ENCODE results near the gene ODF2. TPM values are rescaled to one million over a fixed set of nuclear protein-coding genes. Genes with fewer than 3 reads are reported as not detected.
A peak's percentile ranks its signal among the peaks of the same experiment; 100 is the strongest.
"Not testable (repeated sequence)": the region's sequence is repeated elsewhere in the genome, so short reads cannot be mapped to it uniquely, and the experiment has no call there.

ODF2 gene
- total and polyA plus RNA-seq, 10 of the 15 experiments (the other 5 are each of a cell fraction or from before 2014, with no cell fraction given) = 8.7 to 65.1 (median 38.5) TPM

DNA sequence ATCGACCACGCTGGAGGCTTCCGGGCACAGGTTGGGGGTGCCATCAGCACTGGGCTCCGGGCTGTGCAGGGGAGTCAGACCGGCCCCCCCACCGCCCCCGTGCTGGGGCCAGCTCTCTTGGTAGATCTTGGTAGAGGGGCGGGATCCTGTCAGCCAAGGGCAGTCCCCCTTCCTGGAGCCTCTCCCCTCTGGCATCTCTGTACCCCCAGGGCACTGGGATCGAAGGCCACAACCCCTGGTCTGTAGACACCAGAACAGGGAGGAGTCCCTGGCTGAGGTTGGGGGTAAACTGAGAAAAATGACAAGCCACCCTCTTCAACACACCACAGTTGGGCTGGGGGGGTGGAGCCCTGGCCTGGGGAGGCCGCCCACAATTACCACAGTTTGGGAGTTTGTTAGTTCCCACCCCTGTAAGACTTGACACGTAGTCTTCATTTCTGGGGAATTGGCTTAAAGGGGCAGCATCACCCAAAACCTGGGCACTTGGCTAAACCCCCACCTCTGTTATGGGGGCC lies 34.3 kb upstream of the ODF2 start:
- no peak for TF ChIP-seq KDM1A (IDR thresholded peaks at IDR 0.05; ENCODE audit: borderline replicate concordance)
- TF ChIP-seq FOS (IDR thresholded peaks at IDR 0.05; ENCODE audit: borderline replicate concordance, extremely low read depth, insufficient read length) = no peak
- TF ChIP-seq TARDBP (IDR thresholded peaks at IDR 0.05; ENCODE audit: borderline replicate concordance) = no peak
- no peak for TF ChIP-seq FOXK2 (IDR thresholded peaks at IDR 0.05)
- no peak for TF ChIP-seq SREBF1 (IDR thresholded peaks at IDR 0.05; ENCODE audit: low read length)
- TF ChIP-seq IKZF2 (IDR thresholded peaks at IDR 0.05) = 0 out of 4 replicates have a peak, but pooled peaks of 1 of the 2 experiments have one; percentile 28
- Histone ChIP-seq H3K9ac (ENCODE audit: control insufficient read depth, insufficient read depth, low read length) (no peak overlapping the region), H3K79me2 (ENCODE audit: control insufficient read depth, insufficient read depth, low read length) (no peaks in the 10 kb centered on the region), H3K27me3 (replicated peaks in 1 of 2; ENCODE audit: control insufficient read depth in 2 of 2, insufficient read depth in 2 of 2, low read length in 1 of 2) (peaks cover 7 to 9% of the 10 kb centered on the region in 2 experiments), H3K27ac (ENCODE audit: control insufficient read depth, insufficient read depth) (no peak overlapping the region), H3K9me3 (replicated peaks; ENCODE audit: control insufficient read depth, insufficient read depth, low read length) (no peaks in the 10 kb centered on the region), H2AFZ (ENCODE audit: control insufficient read depth, low read depth, low read length) (peak overlapping the region; percentile 40; the same call in 1 of the 2 replicates), H4K20me1 (ENCODE audit: control insufficient read depth, insufficient read depth) (no peaks in the 10 kb centered on the region; the same call in 1 of the 2 replicates), H3K36me3 (ENCODE audit: control insufficient read depth in 2 of 2, insufficient read depth in 2 of 2, low read length in 1 of 2) (no peaks in the 10 kb centered on the region), H3K4me3 (peak overlapping the region; percentile 93; the same call in 1 of the 2 replicates), H3K4me2 (ENCODE audit: control insufficient read depth, insufficient read depth) (peak overlapping the region; percentile 98), H3K4me1 (ENCODE audit: control insufficient read depth, insufficient read depth, low read length) (peaks cover 10% of the 10 kb centered on the region)
- FAIRE-seq (no peak), DNase-seq (ENCODE audit: low read depth, low spot score) (no peak), ATAC-seq (no peak)
- ChIA-PET SMC1A (ENCODE audit: uncharacterized antibody, unreplicated experiment) (interaction anchor here (1.0 kb wide), 1 partner anchor 188 kb away, joined by 5 read pairs; no protein-coding TSS in a partner anchor), CTCF (interaction anchor here (0.8 to 3.5 kb wide), 5 partner anchors 17 to 303 kb away, joined by 3 to 26 read pairs (median 4); partner anchors contain the start of genes URM1 and ZDHHC12), RAD21 (ENCODE audit: unreplicated experiment) (interaction anchor here (0.7 to 2.8 kb wide), 3 partner anchors 17 to 61 kb away, joined by 3 to 9 read pairs (median 3); no protein-coding TSS in a partner anchor), POLR2A (interaction anchor here (0.6 to 2.6 kb wide), 4 partner anchors 21 to 237 kb away, joined by 3 to 8 read pairs (median 6); partner anchors contain the start of gene URM1)
- in situ Hi-C loops (cut with MboI) = no loop called here
- WGBS (ENCODE audit: insufficient coverage, insufficient replicate concordance, low lambda C conversion rate, missing lambda C conversion rate) = 35% methylated on average over 11 of the region's 11 CpGs
- BruUV-seq (replicated peaks) = no TSS peak
- intact Hi-C loops (cut with micrococcal nuclease; ENCODE audit: unreplicated experiment) = no loop called here

DNA sequence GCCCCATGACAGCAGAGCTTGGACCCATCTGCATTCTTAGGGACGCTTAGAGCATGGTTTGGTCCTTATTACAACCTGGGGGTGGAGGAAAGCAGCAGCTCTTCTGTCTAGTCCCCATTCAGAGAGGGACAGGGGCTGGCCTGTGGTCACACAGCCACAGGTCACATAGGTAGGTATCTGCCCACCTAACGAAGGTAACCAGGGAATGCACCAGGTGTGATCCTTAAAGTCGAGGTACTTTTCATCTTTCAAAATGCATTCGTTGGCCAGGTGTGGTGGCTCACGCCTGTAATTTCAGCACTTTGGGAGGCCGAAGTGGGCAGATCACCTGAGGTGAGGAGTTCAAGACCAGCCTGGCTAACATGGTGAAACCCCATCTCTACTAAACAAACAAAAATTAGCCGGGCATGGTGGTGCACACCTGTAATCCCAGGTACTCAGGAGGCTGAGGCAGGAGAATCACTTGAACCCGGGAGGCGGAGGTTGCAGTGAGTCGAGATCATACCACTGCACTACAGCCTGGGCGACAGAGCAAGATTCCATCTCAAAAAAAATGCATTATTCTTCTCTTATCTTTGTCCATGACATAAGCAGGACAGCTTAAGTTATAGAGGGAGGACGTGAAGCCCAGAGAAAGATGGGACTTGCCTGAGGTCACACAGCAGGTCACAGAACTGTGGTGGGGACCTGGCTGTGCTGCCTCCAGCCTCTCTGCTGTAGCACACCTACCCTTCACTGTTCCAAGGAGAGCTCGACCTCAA lies 33.6 kb upstream of the ODF2 start:
- intact Hi-C loops (cut with micrococcal nuclease; ENCODE audit: unreplicated experiment); BruUV-seq (replicated peaks); H2AFZ ChIP-seq (ENCODE audit: control insufficient read depth, low read depth, low read length); H3K4me3 ChIP-seq; H3K79me2 ChIP-seq (ENCODE audit: control insufficient read depth, insufficient read depth, low read length); in situ Hi-C loops (cut with MboI); H3K9me3 ChIP-seq (replicated peaks; ENCODE audit: control insufficient read depth, insufficient read depth, low read length); POLR2A ChIA-PET; H3K4me2 ChIP-seq (ENCODE audit: control insufficient read depth, insufficient read depth); ATAC-seq; H4K20me1 ChIP-seq (ENCODE audit: control insufficient read depth, insufficient read depth); H3K27me3 ChIP-seq (replicated peaks in 1 of 2; ENCODE audit: control insufficient read depth in 2 of 2, insufficient read depth in 2 of 2, low read length in 1 of 2); H3K27ac ChIP-seq (ENCODE audit: control insufficient read depth, insufficient read depth); H3K9ac ChIP-seq (ENCODE audit: control insufficient read depth, insufficient read depth, low read length); H3K36me3 ChIP-seq (ENCODE audit: control insufficient read depth in 2 of 2, insufficient read depth in 2 of 2, low read length in 1 of 2); FAIRE-seq; DNase-seq (ENCODE audit: low read depth, low spot score); H3K4me1 ChIP-seq (ENCODE audit: control insufficient read depth, insufficient read depth, low read length): not testable (repeated sequence)
- ChIA-PET CTCF (interaction anchor here (1.3 to 3.5 kb wide), 4 partner anchors 16 to 60 kb away, joined by 4 to 26 read pairs (median 9); no protein-coding TSS in a partner anchor), SMC1A (ENCODE audit: uncharacterized antibody, unreplicated experiment) (interaction anchor here (0.5 kb wide), 1 partner anchor 81 kb away, joined by 3 read pairs; no protein-coding TSS in a partner anchor), RAD21 (ENCODE audit: unreplicated experiment) (interaction anchor here (1.4 to 2.8 kb wide), 2 partner anchors 16 to 61 kb away, joined by 3 to 9 read pairs; no protein-coding TSS in a partner anchor)
- 51% methylated on average over 13 of the region's 13 CpGs for WGBS (ENCODE audit: insufficient coverage, insufficient replicate concordance, low lambda C conversion rate, missing lambda C conversion rate)
